GM10847 (cell line): ENCODE results near the gene UBAP1L.

ENCODE experiments used
- POLR2A ChIP-seq: IDR thresholded peaks from 2 replicates; pipeline ENCODE4 v1.6.1; 2011; ENCODE audit not compliant: insufficient read length; ENCODE audit errors: extremely low read depth

Gene UBAP1L

DNA sequence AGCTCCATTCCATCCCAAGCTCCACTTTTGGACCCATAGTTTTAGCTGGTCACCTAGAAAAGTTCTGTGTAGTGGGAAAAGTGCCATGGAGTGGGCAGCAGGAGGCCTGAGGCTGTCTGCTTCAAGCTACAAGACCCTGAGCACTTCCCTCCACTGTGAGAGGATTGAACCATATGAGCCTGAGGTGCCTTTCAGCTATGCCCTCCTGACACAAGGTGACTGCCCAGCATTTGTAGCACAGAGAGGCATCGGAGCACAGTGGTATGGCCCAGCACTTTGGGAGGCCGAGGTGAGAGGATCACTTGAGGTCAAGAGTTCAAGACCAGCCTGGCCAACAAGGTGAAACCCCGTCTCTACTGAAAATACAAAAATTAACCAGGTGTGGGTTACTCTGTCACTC, 42.4 kb downstream of the UBAP1L start:
- TF ChIP-seq POLR2A = no peak

DNA sequence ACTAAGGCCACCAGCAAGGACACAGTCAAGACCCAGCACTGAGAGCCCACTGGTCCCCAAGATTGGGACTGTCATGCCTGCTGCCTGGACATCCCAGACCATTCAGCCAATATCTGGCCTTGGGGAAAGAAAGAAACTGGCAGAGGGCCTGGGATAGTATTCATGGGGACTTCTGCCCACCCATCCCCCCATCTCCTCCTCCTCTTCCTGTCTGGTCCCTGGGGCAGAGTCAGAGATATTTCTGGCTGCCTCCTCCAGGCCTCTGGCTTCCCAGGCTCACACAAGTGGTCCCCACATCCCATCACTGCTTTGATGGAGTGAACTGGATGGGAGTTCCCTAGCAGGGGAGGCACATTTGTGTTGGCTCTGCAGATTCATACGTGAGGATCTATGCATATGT, 43.0 kb downstream of the UBAP1L start:
- no peak for TF ChIP-seq POLR2A

GRCh38 chr15:65071381-65071811, 43.6 kb downstream of the UBAP1L start:
- no peak for TF ChIP-seq POLR2A

DNA sequence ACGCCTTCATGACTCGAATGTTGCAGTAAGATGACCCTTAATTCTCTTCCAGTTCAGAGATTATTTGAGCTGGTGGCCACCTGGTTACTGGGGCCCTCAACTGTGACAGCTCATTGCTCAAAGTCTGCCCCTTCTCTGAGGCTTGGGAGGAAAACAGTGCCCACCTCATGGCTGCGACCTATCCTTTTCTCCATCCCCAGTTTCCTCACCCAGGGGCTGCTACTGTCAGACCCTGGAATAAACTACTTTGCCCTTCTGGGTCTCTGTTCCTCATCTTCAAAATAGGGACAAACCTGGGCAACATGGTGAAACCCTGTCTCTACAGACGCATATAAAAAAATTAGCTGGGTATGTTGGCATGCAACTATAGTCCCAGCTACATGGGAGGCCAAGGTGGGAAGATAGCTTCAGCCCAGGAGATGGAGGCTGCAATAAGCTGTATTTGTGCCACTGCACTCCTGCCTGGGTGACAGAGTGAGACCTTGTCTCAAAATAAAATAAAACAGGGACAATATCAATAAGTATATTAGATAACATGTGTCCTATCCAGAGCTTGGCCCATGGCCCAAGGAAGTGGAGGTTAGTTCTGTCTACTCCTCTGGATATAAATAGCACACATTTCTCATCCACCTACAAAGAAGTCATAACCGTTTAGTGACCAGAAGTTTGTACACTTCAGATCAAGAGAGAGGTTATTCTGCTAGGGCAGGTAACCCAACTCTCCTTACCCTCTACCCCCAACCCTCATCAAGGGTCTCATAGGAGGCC, 45.0 kb downstream of the UBAP1L start:
- no peak for TF ChIP-seq POLR2A

DNA sequence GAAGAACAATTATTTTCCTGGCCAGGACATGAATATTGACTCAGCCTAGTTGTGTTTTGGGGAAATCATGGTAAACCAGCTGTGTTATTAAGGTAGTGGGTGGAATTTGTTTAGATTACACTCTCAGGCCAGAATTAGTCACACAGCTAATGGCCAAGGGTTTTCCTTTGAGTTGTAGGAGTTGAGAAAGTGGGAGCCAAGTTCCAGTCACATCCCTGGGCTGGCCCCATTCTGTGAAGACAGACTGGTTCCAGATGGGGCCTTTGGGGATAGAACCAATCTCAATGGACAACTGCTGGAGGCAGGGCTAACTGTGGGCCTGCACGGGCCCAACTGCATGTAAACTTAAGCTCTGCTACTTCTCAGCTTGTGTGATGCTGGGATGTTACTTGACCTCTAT, 45.8 kb downstream of the UBAP1L start:
- TF ChIP-seq POLR2A = no peak

GRCh38 chr15:65068403-65068788, 46.6 kb downstream of the UBAP1L start:
- TF ChIP-seq POLR2A = no peak

- no peak for TF ChIP-seq POLR2A
Observed at GRCh38 chr15:65067645-65068402, 47.2 kb downstream of the UBAP1L start, which contains the start of gene RASL12. Gene RASL12 (minus strand): TSS chr15:65067991. CDS start chr15:65067835, 156 bp downstream.

DNA sequence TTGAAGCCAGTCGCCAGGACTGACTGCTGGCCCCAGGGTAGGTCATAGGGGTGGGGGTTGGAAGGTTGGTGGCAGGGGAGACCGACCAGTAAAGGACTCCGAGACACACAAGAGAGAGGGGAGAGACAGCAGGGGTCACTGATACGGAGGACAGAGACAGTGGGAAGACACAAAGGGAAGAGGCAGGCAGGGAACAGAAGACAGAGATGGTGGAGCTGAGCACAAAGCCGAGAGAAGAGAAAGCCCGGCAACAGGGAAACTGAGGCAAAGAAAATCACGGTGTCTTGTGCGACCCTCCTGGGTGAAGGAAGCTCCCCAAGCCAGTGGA, 47.7 kb downstream of the UBAP1L start:
- TF ChIP-seq POLR2A = no peak

GRCh38 chr15:65066635-65067316, 48.2 kb downstream of the UBAP1L start:
- no peak for TF ChIP-seq POLR2A

- no peak for TF ChIP-seq POLR2A
Observed at GRCh38 chr15:65066001-65066634, 48.9 kb downstream of the UBAP1L start.

DNA sequence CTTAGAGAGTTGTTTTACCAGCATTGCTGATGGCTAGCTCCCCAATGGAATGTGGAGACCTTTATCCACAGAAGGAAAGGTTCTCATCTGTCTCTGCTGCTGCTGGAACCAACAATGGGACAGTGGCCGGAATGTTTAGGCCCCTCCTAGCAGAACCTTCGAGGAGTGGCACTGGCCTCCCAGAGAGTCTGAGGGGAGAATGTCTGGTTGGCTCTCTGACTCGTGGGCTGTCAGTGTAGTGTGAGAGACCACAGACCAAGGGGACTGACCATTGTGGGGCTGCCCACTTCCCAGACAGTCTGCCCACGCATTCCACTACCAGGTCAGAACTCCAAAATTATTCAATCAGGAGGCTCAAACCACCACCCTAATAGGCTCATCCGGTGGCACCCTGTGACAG, 52.3 kb downstream of the UBAP1L start:
- TF ChIP-seq POLR2A = no peak

DNA sequence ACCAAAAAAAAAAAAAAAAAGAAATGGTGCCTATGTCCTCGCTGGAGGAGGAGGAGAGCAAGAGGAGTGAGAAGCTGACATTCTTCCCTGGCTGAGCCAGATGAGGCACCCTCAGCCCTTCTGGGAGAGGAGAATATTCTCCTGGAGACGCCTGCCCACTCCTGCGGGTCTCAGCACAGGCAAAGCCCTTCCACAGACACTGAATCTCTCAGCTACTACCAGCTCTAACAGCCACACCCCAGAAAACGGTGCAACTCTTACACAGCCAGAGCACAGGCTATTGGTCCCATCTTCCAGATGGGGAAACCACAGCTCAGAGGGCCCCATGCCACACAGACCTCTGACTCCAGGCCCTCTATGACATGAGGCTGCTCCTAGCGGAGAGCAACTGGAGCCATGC, 52.9 kb downstream of the UBAP1L start:
- no peak for TF ChIP-seq POLR2A

- no peak for TF ChIP-seq POLR2A
Observed at GRCh38 chr15:65060641-65061397, 54.2 kb downstream of the UBAP1L start.

DNA sequence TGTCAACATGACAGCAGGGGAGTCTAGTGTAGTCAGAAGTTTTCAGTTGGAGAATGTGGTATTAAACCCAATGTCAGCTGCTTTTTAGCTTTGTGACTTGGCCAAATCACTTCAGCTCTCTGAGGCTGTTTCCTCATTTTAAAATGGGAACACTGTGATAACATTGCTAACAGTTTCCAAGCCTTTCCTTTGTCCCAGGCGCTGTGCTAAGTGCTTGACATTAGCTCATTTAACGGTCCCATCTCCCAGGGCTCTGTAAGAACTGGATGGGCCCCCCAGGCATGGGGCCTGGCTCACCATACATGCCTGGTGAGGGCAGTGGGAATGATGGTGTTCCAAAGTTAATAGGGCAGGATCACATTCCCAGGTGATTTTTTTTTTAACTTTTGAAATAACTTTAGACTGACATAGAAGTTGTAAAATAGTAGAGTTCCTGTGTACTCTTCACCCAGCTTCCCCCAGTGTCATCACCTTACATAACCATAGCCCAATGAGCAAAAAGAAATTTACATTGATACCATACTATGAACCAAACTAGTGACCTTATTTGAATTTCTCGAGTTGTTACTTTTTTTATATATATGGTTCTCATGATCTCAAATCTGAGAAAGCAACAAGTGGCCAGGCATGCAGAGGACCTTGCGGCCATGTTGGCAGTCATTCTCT, 54.9 kb downstream of the UBAP1L start:
- no peak for TF ChIP-seq POLR2A

DNA sequence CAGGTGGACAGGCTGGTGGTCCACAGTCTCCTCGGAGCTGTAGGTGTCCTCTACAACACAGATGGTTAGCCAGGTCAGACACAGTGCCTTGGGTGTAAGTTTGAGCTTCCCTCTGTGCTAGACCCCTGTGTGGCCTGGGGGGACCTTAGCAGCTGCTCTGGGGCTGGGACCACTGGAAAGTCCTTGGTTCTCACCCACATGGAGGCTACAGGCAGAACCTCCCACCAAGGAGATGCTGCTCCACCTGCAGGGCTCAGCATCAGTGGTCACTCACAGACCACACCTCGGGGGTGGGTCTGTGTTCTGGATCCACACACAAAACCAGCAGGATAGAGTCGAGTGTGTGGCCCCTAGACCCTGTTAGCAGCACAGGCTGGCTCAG, 55.6 kb downstream of the UBAP1L start:
- no peak for TF ChIP-seq POLR2A
